HEK293 (cell line): ENCODE results near the gene HEMK1.

Experiments used
- CTCF ChIA-PET: fragments of 350-600 bp; formaldehyde crosslinking; extraction: SDS; loops from one replicate; lab custom pipeline; 2021; ENCODE audit warnings: antibody characterized with exemption; lab: Yijun Ruan, JAX
- POLR2A ChIA-PET: fragments of 300-600 bp; formaldehyde crosslinking; extraction: SDS; loops from one replicate; lab custom pipeline; 2020; ENCODE audit warnings: antibody characterized with exemption, inconsistent platforms; lab: Yijun Ruan, JAX
- H3K27ac ChIP-seq: fragments of 200-500 bp; sonication (Bioruptor generic); 2 replicates; pipeline ENCODE4 v1.5.1; 2014; ENCODE audit warnings: low read depth, low read length, control low read depth, inconsistent platforms; ENCODE audit errors: extremely low read depth
- H3K36me3 ChIP-seq, 2 experiments: fragments of 200-500 bp in 1 of 2; sonication (Bioruptor generic) in 1 of 2; 1 replicate in 1 of 2; 2 replicates in 1 of 2; pipeline ENCODE4 v1.5.1; 2014 to 2017; ENCODE audit warnings: inconsistent platforms in 2 of 2, low read length in 2 of 2; ENCODE audit not compliant: control insufficient read depth in 2 of 2, insufficient read depth in 1 of 2
- H3K4me1 ChIP-seq: fragments of 200-500 bp; sonication (Bioruptor generic); 2 replicates; pipeline ENCODE4 v1.5.1; 2014; ENCODE audit warnings: mild to moderate bottlenecking, low read length, inconsistent platforms; ENCODE audit not compliant: control insufficient read depth, insufficient read depth
- H3K4me3 ChIP-seq: 2 replicates; pipeline ENCODE4 v1.5.1; 2011; ENCODE audit warnings: low read depth, mild to moderate bottlenecking, control low read depth, low read length, moderate library complexity
- H3K9me3 ChIP-seq: fragments of 200-500 bp; sonication (Bioruptor generic); 2 replicates; pipeline ENCODE4 v1.5.1; 2014; ENCODE audit warnings: low read depth, low read length, inconsistent platforms; ENCODE audit not compliant: control insufficient read depth, insufficient read depth
- OVOL3 ChIP-seq: fragments of 450-650 bp; formaldehyde crosslinking; IDR thresholded peaks from 2 replicates; pipeline ENCODE4 v1.5.1; 2016; ENCODE audit warnings: missing biosample characterization, missing genetic modification characterization
- SALL2 ChIP-seq: fragments of 450-650 bp; formaldehyde crosslinking; IDR thresholded peaks from 2 replicates; pipeline ENCODE4 v1.5.0; 2017; ENCODE audit warnings: missing biosample characterization, mild to moderate bottlenecking, missing genetic modification characterization, borderline replicate concordance
- ZFP3 ChIP-seq: fragments of 450-650 bp; formaldehyde crosslinking; IDR thresholded peaks from 2 replicates; pipeline ENCODE4 v1.5.1; 2016; ENCODE audit warnings: low read depth, missing biosample characterization, missing genetic modification characterization
- ZFP37 ChIP-seq: fragments of 450-650 bp; formaldehyde crosslinking; IDR thresholded peaks from 2 replicates; pipeline ENCODE4 v1.5.1; 2016; ENCODE audit warnings: missing biosample characterization, missing genetic modification characterization
- ZIC2 ChIP-seq: fragments of 450-650 bp; formaldehyde crosslinking; IDR thresholded peaks from 2 replicates; pipeline ENCODE4 v1.5.1; 2016; ENCODE audit warnings: missing biosample characterization, missing genetic modification characterization
- ZNF112 ChIP-seq: fragments of 450-650 bp; formaldehyde crosslinking; IDR thresholded peaks from 2 replicates; pipeline ENCODE4 v1.5.0; 2017; ENCODE audit warnings: missing biosample characterization, missing genetic modification characterization
- ZNF138 ChIP-seq: fragments of 450-650 bp; formaldehyde crosslinking; IDR thresholded peaks from 2 replicates; pipeline ENCODE4 v1.5.1; 2016; ENCODE audit warnings: missing biosample characterization, missing genetic modification characterization, borderline replicate concordance
- ZNF146 ChIP-seq: fragments of 450-650 bp; formaldehyde crosslinking; IDR thresholded peaks from 2 replicates; pipeline ENCODE4 v1.5.1; 2016; ENCODE audit warnings: missing biosample characterization, missing genetic modification characterization
- ZNF223 ChIP-seq: fragments of 450-650 bp; formaldehyde crosslinking; IDR thresholded peaks from 2 replicates; pipeline ENCODE4 v1.5.1; 2016; ENCODE audit warnings: missing biosample characterization, missing genetic modification characterization
- ZNF311 ChIP-seq: fragments of 450-650 bp; formaldehyde crosslinking; IDR thresholded peaks from 2 replicates; pipeline ENCODE4 v1.5.1; 2017; ENCODE audit warnings: missing biosample characterization, missing genetic modification characterization, borderline replicate concordance
- ZNF341 ChIP-seq: fragments of 450-650 bp; formaldehyde crosslinking; IDR thresholded peaks from 2 replicates; pipeline ENCODE4; 2016; ENCODE audit warnings: low read depth, missing biosample characterization, missing genetic modification characterization
- ZNF473 ChIP-seq: fragments of 450-650 bp; formaldehyde crosslinking; IDR thresholded peaks from 2 replicates; pipeline ENCODE4 v1.5.1; 2017; ENCODE audit warnings: missing biosample characterization, missing genetic modification characterization
- ZNF529 ChIP-seq: fragments of 450-650 bp; formaldehyde crosslinking; IDR thresholded peaks from 2 replicates; pipeline ENCODE4 v1.5.1; 2017; ENCODE audit warnings: missing genetic modification characterization, missing biosample characterization; ENCODE audit not compliant: insufficient replicate concordance
- ZNF561 ChIP-seq: fragments of 450-650 bp; IDR thresholded peaks from 2 replicates; pipeline ENCODE4 v1.5.1; 2018; ENCODE audit warnings: missing biosample characterization, missing genetic modification characterization, borderline replicate concordance
- ZNF600 ChIP-seq: fragments of 450-650 bp; formaldehyde crosslinking; IDR thresholded peaks from 2 replicates; pipeline ENCODE4 v1.5.1; 2016; ENCODE audit warnings: missing biosample characterization, missing genetic modification characterization
- ZNF626 ChIP-seq: fragments of 450-650 bp; sonication (Bioruptor Pico); formaldehyde crosslinking; IDR thresholded peaks from 2 replicates; pipeline ENCODE4 v1.5.1; 2018; ENCODE audit warnings: missing biosample characterization, missing genetic modification characterization, inconsistent platforms
- ZSCAN16 ChIP-seq: fragments of 450-650 bp; formaldehyde crosslinking; IDR thresholded peaks from 2 replicates; pipeline ENCODE4 v1.5.1; 2016; ENCODE audit warnings: missing biosample characterization, missing genetic modification characterization
- TF ChIP-seq, protein P1 (sequence below): sonication (generic); formaldehyde crosslinking; IDR thresholded peaks from 2 replicates; pipeline ENCODE4 v1.8.1; 2022; ENCODE audit warnings: mild to moderate bottlenecking, moderate library complexity, missing genetic modification reagents
- TF ChIP-seq, protein P2 (sequence below): fragments of 450-650 bp; formaldehyde crosslinking; IDR thresholded peaks from 2 replicates; pipeline ENCODE4 v1.5.1; 2016; ENCODE audit warnings: missing biosample characterization, missing genetic modification characterization, low read depth
- TF ChIP-seq, protein P3 (sequence below): fragments of 450-650 bp; formaldehyde crosslinking; IDR thresholded peaks from 2 replicates; pipeline ENCODE4 v1.5.1; 2016; ENCODE audit warnings: missing biosample characterization, missing genetic modification characterization
- TF ChIP-seq, protein P4 (sequence below): fragments of 450-650 bp; formaldehyde crosslinking; IDR thresholded peaks from 2 replicates; pipeline ENCODE4 v1.5.1; 2016; ENCODE audit warnings: missing biosample characterization, missing genetic modification characterization, borderline replicate concordance

The HEMK1 gene

DNA sequence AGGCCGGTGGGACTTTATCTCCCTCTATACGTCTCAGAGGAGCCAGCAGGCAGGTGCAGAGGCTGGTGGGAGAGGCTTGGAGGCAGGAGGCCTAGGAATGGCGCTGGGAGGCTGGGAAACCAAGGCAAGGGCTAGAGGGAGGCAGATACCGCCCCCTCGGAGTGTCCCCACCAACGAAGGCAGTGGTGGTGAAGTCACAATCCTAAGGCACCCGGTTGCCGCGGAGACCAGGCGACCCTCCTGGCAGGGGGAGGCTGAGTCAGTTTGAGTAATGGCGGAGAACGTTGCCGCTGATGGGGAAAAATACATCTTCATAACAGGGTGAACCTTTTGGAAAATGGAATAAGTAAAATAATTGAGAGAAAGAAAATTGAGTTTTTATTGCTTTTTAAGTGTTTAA is 36.0 kb upstream of the HEMK1 start:
- no peak overlapping the region for H3K4me3 ChIP-seq
- no peak overlapping the region for H3K27ac ChIP-seq
- no peak for TF ChIP-seq ZNF529 (tag by site-specific recombination)
- peak; percentile 81 for TF ChIP-seq ZNF341 (tag by site-specific recombination)
- no peak for TF ChIP-seq ZNF138 (tag by site-specific recombination)
- TF ChIP-seq, protein P1, sequence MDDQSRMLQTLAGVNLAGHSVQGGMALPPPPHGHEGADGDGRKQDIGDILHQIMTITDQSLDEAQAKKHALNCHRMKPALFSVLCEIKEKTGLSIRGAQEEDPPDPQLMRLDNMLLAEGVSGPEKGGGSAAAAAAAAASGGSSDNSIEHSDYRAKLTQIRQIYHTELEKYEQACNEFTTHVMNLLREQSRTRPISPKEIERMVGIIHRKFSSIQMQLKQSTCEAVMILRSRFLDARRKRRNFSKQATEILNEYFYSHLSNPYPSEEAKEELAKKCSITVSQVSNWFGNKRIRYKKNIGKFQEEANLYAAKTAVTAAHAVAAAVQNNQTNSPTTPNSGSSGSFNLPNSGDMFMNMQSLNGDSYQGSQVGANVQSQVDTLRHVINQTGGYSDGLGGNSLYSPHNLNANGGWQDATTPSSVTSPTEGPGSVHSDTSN (CRISPR knock-in tag), result no peak
- no peak for TF ChIP-seq SALL2 (tag by site-specific recombination)
- H3K36me3 ChIP-seq, result no peaks in the 10 kb centered on the region
- no peaks in the 10 kb centered on the region for H3K4me1 ChIP-seq
- no peaks in the 10 kb centered on the region for H3K9me3 ChIP-seq
- ChIA-PET CTCF (no interaction called here), POLR2A (no interaction called here)

DNA sequence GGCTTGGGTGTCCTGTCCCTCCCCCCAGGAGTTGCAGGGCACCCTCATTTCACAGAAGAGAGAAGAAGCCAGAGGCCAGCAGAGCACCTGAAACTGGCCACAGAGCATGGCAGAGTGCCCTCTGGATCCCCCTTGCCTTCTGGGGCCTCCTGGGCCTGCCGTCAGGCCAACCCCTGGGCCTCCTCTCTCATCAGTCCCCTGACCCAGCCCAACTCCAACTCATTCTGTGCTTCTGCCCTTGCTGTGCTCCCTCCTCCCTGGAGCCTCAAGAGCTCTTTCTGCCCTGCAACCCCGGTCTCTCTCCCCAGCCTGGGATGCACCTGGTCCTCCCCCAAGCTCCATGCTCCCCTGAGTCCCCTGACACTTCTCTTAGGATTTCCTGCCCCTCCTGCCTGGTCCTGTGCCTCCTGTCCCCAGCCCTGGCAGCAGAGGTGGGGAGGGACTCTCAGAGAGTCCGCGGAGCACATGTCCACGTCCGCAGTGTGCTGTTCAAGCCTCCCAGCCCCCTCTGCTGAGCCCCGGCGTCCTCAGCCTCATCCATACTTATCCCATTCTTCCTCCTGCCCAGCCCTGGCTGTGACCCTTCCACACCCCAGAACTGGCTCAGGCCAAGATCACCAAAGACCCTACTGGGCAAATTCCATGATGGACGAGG is 35.4 kb upstream of the HEMK1 start:
- no peak overlapping the region for H3K4me3 ChIP-seq
- no peaks in the 10 kb centered on the region for H3K36me3 ChIP-seq
- CTCF ChIA-PET, result no interaction called here
- no peak overlapping the region for H3K27ac ChIP-seq
- no peaks in the 10 kb centered on the region for H3K4me1 ChIP-seq
- H3K9me3 ChIP-seq, result no peaks in the 10 kb centered on the region
- TF ChIP-seq ZFP37 (tag by site-specific recombination) (no peak), ZNF561 (tag by site-specific recombination) (no peak), ZNF146 (tag by site-specific recombination) (no peak), ZNF473 (no peak), OVOL3 (no peak), ZNF223 (tag by site-specific recombination) (no peak), ZNF311 (tag by site-specific recombination) (no peak)
- TF ChIP-seq, protein P2, sequence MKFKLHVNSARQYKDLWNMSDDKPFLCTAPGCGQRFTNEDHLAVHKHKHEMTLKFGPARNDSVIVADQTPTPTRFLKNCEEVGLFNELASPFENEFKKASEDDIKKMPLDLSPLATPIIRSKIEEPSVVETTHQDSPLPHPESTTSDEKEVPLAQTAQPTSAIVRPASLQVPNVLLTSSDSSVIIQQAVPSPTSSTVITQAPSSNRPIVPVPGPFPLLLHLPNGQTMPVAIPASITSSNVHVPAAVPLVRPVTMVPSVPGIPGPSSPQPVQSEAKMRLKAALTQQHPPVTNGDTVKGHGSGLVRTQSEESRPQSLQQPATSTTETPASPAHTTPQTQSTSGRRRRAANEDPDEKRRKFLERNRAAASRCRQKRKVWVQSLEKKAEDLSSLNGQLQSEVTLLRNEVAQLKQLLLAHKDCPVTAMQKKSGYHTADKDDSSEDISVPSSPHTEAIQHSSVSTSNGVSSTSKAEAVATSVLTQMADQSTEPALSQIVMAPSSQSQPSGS, result no peak
- TF ChIP-seq, protein P3, sequence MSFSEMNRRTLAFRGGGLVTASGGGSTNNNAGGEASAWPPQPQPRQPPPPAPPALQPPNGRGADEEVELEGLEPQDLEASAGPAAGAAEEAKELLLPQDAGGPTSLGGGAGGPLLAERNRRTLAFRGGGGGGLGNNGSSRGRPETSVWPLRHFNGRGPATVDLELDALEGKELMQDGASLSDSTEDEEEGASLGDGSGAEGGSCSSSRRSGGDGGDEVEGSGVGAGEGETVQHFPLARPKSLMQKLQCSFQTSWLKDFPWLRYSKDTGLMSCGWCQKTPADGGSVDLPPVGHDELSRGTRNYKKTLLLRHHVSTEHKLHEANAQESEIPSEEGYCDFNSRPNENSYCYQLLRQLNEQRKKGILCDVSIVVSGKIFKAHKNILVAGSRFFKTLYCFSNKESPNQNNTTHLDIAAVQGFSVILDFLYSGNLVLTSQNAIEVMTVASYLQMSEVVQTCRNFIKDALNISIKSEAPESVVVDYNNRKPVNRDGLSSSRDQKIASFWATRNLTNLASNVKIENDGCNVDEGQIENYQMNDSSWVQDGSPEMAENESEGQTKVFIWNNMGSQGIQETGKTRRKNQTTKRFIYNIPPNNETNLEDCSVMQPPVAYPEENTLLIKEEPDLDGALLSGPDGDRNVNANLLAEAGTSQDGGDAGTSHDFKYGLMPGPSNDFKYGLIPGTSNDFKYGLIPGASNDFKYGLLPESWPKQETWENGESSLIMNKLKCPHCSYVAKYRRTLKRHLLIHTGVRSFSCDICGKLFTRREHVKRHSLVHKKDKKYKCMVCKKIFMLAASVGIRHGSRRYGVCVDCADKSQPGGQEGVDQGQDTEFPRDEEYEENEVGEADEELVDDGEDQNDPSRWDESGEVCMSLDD, result no peak
- POLR2A ChIA-PET, result no interaction called here

DNA sequence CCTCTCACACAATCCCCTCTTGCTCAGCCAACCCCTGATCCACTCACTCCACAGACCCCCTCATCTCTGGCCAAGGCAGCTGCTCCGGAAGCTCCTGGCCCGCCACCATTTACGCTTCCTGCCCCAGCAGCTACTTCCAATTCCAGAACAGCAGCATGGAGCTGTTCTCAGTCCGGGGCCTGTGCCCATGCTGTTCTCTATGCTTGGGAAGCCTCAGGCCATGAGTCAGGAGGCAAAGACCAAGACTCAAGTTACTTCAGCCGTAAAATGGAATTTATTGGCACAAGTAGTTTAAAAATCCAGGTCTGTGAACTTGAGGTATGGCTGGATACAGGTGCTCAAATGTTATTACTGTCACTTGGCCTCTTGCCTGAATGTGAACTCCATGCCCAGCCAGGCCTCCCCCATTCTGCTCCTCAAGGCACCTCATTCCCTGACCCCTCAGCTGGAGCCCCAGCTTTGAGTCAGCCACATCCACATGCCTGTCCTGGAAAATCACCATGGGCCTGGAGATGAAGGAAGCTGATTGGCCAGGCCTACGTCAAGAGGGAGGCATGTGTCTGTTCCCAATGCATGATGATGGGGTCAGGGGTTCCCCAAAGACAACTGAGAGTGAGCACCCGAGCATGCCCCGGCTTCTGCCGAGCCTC is 34.5 kb upstream of the HEMK1 start:
- POLR2A ChIA-PET, result no interaction called here

More for the DNA sequence above, 34.5 kb upstream of the HEMK1 start:
- H3K9me3 ChIP-seq, result no peaks in the 10 kb centered on the region
- CTCF ChIA-PET, result interaction anchor here (0.7 kb wide), 1 partner anchor 17 kb away, joined by 4 read pairs; no protein-coding TSS in a partner anchor
- H3K27ac ChIP-seq, result no peak overlapping the region
- H3K36me3 ChIP-seq, result no peaks in the 10 kb centered on the region
- no peaks in the 10 kb centered on the region for H3K4me1 ChIP-seq
- no peak for TF ChIP-seq ZSCAN16 (tag by site-specific recombination)
- TF ChIP-seq, protein P4, sequence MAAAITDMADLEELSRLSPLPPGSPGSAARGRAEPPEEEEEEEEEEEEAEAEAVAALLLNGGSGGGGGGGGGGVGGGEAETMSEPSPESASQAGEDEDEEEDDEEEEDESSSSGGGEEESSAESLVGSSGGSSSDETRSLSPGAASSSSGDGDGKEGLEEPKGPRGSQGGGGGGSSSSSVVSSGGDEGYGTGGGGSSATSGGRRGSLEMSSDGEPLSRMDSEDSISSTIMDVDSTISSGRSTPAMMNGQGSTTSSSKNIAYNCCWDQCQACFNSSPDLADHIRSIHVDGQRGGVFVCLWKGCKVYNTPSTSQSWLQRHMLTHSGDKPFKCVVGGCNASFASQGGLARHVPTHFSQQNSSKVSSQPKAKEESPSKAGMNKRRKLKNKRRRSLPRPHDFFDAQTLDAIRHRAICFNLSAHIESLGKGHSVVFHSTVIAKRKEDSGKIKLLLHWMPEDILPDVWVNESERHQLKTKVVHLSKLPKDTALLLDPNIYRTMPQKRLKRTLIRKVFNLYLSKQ (tag by site-specific recombination), result no peak
- TF ChIP-seq ZFP3 (tag by site-specific recombination), result no peak
- TF ChIP-seq ZNF112 (tag by site-specific recombination), result no peak
- no peak for TF ChIP-seq ZNF626 (tag by site-specific recombination)
- TF ChIP-seq ZNF600 (tag by site-specific recombination), result peak; percentile 86
- TF ChIP-seq ZIC2 (tag by site-specific recombination), result 0 out of 2 replicates have a peak, but pooled peaks have one; percentile 7
- H3K4me3 ChIP-seq, result no peak overlapping the region
